Astrocyte (in vitro differentiated cells and primary cell): ENCODE measurements around the gene NSFL1C.

Experiments used
- CTCF ChIP-seq: IDR thresholded peaks from 2 replicates; pipeline ENCODE4 v1.5.1; 2011; ENCODE audit warnings: low read depth, mild to moderate bottlenecking, inconsistent platforms, low read length, moderate library complexity; ENCODE audit not compliant: insufficient read depth
- EZH2 ChIP-seq: IDR thresholded peaks from 2 replicates; pipeline ENCODE4 v1.6.1; 2012; ENCODE audit warnings: mild to moderate bottlenecking, low read length, inconsistent platforms; ENCODE audit not compliant: insufficient read depth

- TF ChIP-seq EZH2 (no peak), CTCF (peak; percentile 97)
Measured at GRCh38 chr20:1437235-1437904, 29.3 kb downstream of the NSFL1C start.
